ENCODE results near the gene DVL1.
"Not testable (repeated sequence)": the region's sequence is repeated elsewhere in the genome, so short reads cannot be mapped to it uniquely, and the experiment has no call there.

DVL1 gene

DNA sequence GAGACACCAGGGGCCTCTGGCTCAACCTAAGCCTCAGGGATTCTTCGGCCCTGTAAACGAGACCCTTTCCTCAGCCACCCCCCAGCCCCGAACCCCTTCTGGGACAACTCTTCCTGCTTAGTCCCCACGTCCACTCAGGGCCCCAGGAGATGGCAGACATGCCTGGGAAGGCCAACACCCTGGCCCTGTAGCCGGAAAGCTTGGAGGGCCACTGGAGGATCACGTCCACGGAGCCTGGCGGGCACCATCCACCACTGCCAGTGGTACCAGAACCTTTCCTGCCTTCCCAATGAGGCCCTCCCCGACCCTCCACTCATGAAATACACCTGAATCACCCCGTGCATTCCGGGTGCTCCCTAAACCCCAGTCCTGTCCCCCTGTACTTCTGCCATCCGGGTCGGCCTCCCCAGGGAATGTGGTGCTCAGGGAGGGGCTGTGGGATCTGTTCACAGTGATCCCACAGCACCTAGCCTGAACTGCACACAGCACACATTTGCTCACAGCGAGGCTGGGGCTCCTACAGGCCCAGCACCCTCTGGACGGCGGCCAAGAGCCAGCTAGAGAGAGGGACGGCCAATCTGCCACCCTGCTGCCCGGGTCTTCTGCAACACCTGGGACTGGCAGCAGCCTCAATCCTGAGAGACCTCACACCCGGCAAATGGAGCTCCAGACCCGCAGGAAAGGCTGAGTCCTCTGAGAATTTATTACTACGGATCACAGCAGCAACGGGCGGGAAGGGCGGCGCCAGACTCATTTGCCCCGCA lies 24.0 kb upstream of the DVL1 start:
- no peak for DNase-seq

DNA sequence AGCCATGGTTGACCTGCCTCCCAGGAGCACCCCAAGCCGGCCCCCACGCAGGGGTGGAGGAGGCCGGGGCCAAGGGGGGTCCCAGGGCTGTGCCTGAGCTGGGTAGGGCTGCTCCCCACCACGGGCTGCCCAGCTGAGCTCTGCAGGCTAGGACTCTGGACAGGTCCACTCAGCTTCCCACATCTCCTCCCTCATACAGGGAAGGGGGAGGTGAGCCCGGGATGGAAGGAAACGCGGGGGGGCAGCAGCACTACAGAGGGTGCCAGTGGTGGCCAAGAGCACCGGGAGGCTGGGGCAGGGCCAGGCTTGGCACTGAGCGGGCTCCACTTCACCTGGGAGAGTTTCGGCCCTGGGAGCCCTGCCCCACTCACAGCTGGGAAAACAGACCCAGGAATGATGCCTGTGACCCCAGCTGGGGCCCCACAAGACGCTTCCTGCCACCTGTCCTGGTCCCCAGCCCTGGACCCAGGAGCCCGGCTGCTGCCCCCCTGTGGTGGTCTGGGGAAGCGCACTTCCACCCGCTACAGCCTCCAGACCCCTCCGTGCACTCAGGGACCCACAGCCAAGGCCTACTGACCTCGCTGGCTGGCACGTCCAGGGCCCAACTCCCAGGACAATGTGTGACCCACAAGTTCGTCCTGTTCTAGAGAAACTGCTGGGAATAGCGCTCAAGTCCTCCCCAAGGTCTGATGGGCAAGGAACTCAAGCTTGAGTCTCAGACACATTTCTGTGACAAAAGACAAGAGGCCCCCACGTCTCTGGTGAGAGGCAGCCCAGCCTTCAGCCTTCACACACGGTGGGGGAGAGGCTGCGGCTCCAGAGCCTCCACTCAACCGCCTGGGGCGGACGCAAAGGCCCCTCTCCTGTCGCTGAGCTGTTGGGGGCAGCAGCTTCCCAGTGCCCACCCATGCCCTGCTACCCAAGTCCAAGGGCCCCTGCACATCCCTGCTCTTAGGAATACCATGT lies 22.8 kb upstream of the DVL1 start:
- peak; percentile 55 for DNase-seq

DNA sequence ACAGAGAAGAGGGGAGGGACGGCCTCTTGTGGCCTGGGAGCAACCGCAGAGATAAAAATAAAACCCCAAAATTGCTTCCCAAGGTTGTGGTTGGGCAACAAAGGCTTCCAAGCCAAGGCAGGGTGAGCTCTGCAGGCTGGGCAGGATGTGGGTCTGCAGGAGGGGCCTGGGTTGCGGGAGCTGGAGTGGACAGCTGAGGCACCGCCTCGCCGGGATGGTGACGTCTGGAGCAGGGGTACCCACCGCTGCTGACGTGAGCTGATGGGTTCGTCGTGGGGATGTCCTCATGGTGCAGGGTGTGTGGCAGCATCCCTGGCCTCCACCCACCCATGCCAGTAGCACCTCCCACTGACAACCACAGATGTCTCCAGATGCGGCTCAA lies 22.1 kb upstream of the DVL1 start:
- peak; percentile 79 for DNase-seq

DNA sequence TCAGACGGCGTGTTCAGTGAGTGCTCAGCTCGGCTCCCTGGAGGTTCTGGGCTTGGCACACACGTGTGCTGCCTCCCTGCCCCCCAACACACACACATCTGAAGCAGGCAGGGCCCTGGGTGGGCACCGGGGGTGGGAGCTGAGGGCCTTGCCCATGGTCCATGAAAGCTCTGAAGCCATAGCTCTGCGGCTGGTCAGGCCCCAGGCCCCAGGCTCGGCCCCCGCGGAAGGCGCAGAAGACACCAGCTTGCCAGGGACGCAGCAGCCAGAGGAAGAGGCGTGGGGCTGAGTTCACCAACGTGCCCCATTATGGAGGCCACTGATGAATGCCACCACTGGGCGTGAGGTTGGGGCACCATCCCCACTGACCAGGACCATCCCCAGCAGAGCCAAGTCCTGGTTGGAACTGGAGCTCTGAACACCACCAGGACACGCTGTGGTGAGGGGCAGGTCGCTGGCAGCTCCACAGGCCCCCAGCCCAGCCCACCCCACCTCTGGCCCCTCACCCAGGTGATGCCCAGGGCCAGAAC lies 21.6 kb upstream of the DVL1 start:
- no peak for DNase-seq

- DNase-seq, result not testable (repeated sequence)
These were observed 20.9 kb upstream of the DVL1 start for GRCh38 chr1:1370094-1370493.

DNA sequence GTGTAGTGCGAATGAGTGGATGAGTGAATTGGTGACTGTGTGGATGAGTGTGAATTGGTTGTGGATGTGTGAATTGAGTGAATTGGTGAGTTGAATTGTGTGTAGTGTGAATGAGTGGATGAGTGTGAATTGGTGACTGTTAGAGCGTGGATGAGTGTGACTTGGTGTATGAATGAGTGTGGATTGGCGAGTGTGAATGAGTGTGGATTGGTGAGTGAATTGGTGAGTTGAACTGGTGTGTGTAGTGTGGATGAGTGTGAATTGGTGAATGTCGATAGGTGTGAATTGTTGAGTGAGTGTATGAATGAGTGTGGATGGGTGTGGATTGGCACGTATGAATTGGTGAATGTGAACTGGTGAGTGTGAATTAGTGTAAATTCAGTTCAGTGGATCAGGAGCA lies 18.1 kb upstream of the DVL1 start:
- DNase-seq, result no peak

DNA sequence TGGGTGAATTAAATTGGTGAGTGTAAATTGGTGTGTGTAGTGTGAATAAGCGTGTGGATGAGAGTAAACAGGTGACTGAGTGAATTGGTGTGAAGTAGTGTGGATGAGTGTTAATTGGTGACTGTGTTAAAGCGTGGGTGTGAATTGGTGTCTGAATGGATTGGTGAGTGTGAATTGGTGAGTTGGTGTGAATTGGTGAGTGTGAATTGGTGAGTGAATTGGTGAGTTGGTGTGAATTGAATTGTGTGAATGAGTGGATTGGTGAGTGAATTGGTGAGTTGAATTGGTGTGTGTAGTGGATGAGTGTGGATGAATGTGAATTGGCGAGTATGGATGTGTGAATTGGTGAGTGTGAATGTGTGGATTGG lies 17.5 kb upstream of the DVL1 start:
- DNase-seq, result no peak

DNA sequence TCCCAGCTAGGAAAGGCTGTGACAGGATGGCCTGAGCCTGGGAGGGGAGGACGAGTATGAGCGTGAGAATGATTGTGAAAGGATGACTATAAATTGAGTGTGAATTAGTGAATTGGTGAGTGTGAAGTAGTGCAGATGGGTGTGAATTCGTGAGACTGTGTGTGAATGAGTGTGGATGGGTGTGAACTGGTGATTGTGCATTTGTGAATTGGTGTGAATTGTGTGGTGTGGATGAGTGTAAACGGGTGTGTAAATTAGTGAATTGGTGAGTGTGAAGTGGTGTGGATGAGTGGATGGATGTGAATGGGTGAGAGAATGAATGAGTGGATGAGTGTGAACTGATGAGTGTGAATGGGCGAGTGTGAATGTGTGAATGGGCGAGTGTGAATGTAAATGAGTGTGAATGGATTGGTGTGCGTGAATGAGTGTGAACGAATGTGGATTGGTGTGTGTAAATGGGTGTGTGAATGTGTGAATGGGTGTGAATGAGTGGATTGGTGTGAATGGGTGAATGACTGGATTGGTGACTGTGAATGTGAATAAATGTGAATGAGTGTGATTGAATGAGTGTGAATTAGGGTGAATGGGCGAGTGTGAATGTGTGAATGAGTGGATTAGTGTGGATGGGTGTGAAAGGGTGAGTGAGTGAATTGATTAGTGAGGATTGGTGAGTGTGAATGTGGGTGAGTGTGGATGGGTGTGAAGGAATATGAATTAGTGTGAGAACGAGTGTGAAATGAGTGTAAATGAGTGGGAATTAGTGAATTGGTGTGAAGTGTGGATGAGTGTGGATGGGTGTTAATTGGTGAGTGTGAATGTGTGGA lies 16.9 kb upstream of the DVL1 start:
- no peak for DNase-seq

DNA sequence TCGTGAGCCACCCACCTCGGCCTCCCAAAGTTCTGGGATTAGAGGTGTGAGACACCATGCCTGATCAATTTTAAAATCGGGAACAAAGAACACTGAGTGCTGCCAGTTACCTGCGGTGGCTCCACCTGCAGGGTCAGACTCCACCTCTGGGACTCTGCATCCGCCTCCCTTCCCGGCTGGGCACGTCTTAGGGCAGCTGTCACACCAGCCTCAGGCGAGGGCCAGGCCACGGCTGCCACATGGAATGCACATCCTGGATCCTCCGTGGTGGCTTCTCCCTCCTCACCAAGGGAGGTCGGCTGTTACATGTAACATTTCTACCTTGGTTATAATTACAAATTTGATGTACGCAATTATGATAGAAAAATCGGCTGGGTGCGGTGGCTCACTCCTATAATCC lies 15.0 kb upstream of the DVL1 start:
- DNase-seq, result no peak

GRCh38 chr1:1361982-1362423 lies 12.8 kb upstream of the DVL1 start:
- no peak for DNase-seq

DNA sequence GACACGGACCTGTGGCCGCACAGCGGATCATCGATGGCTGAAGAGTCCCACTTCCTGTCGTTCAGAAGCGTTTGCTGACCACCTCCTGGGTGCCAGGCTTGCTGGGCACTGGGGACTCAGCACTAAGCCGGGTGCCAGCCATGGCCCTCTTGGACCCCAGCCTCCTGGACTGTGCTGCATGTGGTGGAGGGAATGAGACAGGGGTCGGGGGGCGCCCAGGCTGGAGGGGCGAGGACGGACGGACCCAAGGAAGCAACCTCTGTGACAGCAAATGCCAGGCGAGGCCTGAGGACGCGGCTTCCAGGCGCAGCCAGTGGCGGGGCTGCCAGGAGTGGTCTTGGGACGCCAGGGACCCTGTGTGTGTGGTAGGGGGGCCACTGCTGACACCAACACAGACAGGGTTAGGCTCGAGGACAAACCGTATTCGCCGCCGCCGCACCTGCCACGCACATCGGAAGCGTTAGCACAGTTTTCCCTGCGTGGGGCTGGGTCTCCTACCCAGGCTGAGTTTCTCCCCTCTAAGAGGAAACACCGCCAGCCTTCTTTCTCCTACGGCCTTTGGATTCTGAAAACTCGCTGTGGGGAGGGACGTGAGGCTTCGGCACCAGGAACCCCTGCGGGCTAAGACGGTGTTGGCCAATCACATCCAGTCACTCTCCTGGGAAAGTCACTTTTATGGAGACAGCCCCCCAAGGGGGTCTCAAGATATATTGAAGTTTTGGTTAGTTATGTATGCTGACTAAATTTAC lies 12.2 kb upstream of the DVL1 start:
- no peak for DNase-seq

- DNase-seq, result no peak
These were observed 11.4 kb upstream of the DVL1 start for GRCh38 chr1:1360506-1361169.

GRCh38 chr1:1359664-1360468 lies 10.6 kb upstream of the DVL1 start:
- no peak for DNase-seq

DNA sequence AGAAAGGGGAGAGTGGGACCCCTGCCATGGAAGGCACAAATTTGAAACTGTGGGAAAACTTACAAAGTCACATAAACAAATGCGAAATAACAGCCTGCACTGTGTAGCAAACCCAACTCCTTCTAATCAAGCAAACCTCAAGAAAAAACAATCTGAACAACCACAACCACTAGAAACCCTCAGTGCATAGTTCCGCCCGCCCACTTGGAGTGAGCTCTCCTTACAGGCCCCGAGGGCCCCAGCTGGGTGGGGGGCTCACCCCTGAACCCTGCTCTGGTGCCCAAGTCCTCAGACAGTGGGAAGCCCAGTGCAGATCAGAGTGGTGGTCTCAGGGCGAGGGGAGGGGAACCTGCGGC lies 10.1 kb upstream of the DVL1 start:
- DNase-seq, result no peak

DNA sequence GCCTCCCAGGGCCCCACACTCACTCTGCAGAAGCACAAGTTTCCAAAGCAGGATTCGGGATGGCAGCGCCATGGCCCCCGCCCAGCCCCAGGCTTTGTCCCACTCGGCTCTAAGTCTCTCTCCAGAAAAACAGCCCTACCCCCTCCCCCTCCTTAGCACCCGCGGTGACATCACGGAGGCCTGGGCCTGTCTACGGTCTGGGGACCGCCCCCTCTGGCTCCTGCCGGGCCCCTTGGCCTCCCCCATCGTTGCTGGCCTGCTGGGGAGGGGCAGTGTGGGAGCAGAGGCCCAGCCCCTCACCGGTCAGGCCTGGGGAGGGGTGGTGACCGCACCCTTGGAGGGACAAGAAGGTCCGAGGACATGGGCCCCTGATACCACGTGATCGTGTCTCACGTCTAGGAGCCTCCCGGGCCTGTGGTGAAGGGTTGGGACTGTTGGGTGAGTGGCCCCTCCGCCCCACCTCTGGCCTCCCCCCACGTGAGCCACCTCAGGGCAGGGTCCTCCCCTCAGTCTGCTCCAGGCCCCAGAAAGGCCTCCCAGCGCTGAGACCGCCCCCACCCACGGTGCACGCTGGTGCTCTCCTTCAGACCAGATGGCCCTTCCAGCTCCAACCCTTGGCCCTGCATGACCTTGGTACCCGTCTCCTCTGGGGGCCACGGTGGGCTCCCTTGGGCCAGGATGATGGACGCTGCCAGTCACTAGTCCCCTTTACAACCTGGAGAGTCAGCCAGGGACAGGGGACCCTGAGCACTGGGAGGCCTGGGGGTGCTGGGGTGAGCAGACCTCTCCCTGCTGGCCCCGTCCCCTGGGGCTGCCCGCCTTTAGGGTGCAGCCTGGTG lies 9.4 kb upstream of the DVL1 start, which contains the start of gene MXRA8:
Gene MXRA8 (minus strand): TSS at position 123 of the 839 bp plus-strand sequence. CDS start 51 bp downstream, at position 72.
- no peak for DNase-seq

GRCh38 chr1:1357871-1358432 lies 8.7 kb upstream of the DVL1 start:
- no peak for DNase-seq

- peak; percentile 16 for DNase-seq
These were observed 7.7 kb upstream of the DVL1 start for GRCh38 chr1:1356796-1357401.

GRCh38 chr1:1356166-1356795 lies 7.1 kb upstream of the DVL1 start:
- no peak for DNase-seq
